Measurements from ENCODE around the gene HSFX3. TPM values are rescaled to one million over a fixed set of nuclear protein-coding genes. Genes with fewer than 3 reads are reported as not detected.

Gene HSFX3
- total RNA-seq, 1 experiment from 2014 or later, result not detected

DNA sequence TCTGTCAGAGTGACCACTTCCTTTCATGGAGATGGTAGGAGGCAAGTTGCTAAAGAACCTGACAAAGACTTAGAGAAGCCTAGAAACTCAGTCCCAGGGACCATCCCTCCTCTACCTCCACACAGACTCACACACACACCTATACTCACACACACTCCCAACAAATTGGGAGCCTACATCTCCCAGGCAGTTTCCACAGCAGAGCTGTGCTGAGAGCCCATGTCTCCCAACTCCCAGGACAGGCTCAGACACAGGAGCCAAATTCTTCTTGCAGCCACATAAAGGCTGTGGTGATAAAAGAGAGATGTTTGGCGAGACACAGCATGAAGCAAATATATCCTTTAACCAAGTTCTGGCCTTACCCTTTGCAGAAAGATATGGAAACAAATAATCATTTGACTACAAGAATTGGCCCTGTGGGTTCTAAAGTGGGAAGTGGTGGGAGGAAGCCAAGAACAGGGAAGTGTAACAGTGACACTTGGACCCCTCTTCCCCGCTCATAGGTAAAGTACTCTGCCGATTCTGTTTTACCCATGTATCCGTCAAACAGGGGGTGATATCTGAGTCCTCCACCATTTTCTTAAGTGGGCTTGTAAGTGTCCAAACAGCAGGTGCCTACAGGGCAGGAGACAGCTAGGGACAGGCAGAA lies 33.6 kb downstream of the HSFX3 start:
- H3K27ac ChIP-seq, result no peak overlapping the region
- intact Hi-C loops (cut with micrococcal nuclease; ENCODE audit: unreplicated experiment), result loop anchor here (10.0 kb wide), 1 partner anchor 1169 kb away; no protein-coding TSS in a partner anchor
- no peaks in the 10 kb centered on the region for H3K9me2 ChIP-seq (ENCODE audit: insufficient read depth)
- H3K4me3 ChIP-seq, result no peak overlapping the region
- TF ChIP-seq, protein P1, sequence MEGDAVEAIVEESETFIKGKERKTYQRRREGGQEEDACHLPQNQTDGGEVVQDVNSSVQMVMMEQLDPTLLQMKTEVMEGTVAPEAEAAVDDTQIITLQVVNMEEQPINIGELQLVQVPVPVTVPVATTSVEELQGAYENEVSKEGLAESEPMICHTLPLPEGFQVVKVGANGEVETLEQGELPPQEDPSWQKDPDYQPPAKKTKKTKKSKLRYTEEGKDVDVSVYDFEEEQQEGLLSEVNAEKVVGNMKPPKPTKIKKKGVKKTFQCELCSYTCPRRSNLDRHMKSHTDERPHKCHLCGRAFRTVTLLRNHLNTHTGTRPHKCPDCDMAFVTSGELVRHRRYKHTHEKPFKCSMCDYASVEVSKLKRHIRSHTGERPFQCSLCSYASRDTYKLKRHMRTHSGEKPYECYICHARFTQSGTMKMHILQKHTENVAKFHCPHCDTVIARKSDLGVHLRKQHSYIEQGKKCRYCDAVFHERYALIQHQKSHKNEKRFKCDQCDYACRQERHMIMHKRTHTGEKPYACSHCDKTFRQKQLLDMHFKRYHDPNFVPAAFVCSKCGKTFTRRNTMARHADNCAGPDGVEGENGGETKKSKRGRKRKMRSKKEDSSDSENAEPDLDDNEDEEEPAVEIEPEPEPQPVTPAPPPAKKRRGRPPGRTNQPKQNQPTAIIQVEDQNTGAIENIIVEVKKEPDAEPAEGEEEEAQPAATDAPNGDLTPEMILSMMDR (conservative IDR thresholded peaks at IDR 0.05), result no peak
- no peak for TF ChIP-seq EZH2 (IDR thresholded peaks at IDR 0.05; ENCODE audit: low read depth)
- ChIA-PET POLR2A (ENCODE audit: unreplicated experiment) (no interaction called here), CTCF (no interaction called here)
- no peak overlapping the region for H2AFZ ChIP-seq
- peaks cover 30% of the 10 kb centered on the region for H3K4me1 ChIP-seq (replicated peaks; ENCODE audit: insufficient read depth)
- BruUV-seq (replicated peaks), result no TSS peak
- H3K4me2 ChIP-seq, result no peak overlapping the region
- H3K36me3 ChIP-seq (ENCODE audit: low read depth), result no peaks in the 10 kb centered on the region
- no peaks in the 10 kb centered on the region for H4K20me1 ChIP-seq (ENCODE audit: insufficient read depth)
- no peaks in the 10 kb centered on the region for H3K79me2 ChIP-seq (ENCODE audit: low read depth)
- H3K27me3 ChIP-seq (ENCODE audit: insufficient read depth, low read depth), result no peaks in the 10 kb centered on the region
- H3K9me3 ChIP-seq (ENCODE audit: insufficient read depth, low read depth), result no peaks in the 10 kb centered on the region
- no peak for DNase-seq
- H3F3A ChIP-seq (ENCODE audit: insufficient read depth, low read depth), result peaks cover 22% of the 10 kb centered on the region

DNA sequence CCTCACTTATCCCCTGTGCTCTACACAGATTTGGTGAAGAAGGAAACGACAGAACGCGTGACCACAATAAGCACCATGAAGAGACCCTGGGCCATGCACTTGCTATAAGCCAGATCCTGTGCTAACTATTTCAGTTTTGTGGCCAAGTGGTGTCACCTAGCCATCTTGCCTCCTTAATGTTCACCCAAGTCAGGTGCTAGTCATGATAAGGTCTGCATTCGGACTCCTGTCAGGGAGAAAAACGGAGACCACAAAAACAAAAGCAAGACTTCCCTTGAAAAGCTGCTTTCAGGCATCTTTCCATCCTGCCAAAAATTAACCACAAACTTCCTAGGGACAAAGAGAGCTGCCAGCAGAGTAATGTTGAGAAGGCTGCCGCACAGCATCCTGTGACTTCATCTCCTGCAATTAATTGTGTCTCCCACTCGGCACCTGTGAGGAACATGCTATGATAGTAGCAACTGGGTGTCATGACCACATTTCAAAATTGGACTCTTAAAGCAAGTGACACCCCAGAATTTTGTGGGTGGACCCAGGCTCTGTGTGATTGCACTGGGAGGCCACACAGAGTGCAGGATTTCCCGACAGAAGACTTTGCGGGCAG lies 35.8 kb downstream of the HSFX3 start:
- intact Hi-C loops (cut with micrococcal nuclease; ENCODE audit: unreplicated experiment), result loop anchor here (10.0 kb wide), 1 partner anchor 1171 kb away; no protein-coding TSS in a partner anchor
- H3K4me2 ChIP-seq, result no peak overlapping the region
- H3K27me3 ChIP-seq (ENCODE audit: insufficient read depth, low read depth), result no peaks in the 10 kb centered on the region
- H3F3A ChIP-seq (ENCODE audit: insufficient read depth, low read depth), result peaks cover 31% of the 10 kb centered on the region
- ChIA-PET CTCF (interaction anchor here (0.5 to 0.6 kb wide), 2 partner anchors 10 to 636 kb away, joined by 3 to 23 read pairs; no protein-coding TSS in a partner anchor), POLR2A (ENCODE audit: unreplicated experiment) (no interaction called here)
- peaks cover 48% of the 10 kb centered on the region for H3K4me1 ChIP-seq (replicated peaks; ENCODE audit: insufficient read depth)
- no peaks in the 10 kb centered on the region for H3K36me3 ChIP-seq (ENCODE audit: low read depth)
- no peaks in the 10 kb centered on the region for H3K9me3 ChIP-seq (ENCODE audit: insufficient read depth, low read depth)
- H3K9me2 ChIP-seq (ENCODE audit: insufficient read depth), result no peaks in the 10 kb centered on the region
- DNase-seq, result no peak
- no peaks in the 10 kb centered on the region for H3K79me2 ChIP-seq (ENCODE audit: low read depth)
- H3K4me3 ChIP-seq, result no peak overlapping the region
- H4K20me1 ChIP-seq (ENCODE audit: insufficient read depth), result no peaks in the 10 kb centered on the region
- H2AFZ ChIP-seq, result no peak overlapping the region
- no peak overlapping the region for H3K27ac ChIP-seq
- no TSS peak for BruUV-seq (replicated peaks)
- TF ChIP-seq, protein P1 (conservative IDR thresholded peaks at IDR 0.05), result no peak

DNA sequence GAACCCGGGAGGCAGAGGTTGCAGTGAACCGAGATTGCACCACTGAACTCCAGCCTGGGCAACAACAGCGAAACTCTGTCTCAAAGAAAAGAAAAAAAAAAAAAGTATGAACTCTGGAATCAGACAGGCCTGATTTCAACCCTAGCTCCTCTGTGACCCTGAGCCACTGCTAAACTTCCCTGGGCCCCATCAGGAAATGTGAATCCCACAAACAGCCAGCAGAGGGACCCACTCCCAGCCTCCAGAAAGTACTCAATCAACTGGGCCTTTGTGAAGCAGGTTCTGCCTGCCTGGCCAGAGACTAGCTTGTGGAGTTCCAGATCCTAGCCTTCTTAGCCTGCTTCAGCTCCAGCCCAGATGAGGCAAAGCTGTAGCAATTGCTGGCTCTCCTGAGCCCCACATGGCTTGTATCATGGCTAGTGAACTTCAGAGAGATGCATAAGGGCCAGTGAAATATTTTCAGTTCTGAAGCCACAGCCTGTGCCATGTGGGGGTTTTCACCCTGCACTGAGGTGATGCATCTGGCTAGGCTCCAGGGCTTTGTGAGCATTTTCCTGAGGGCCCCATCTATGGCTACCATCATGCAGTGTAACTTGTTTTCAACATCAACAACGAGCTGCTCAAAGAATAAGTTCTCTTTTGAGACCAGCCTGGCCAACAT lies 37.4 kb downstream of the HSFX3 start:
- Histone ChIP-seq H4K20me1 (ENCODE audit: insufficient read depth) (no peaks in the 10 kb centered on the region), H3K4me3 (no peak overlapping the region; the same call in 1 of the 2 replicates), H3K4me2 (peak overlapping the region; percentile 65), H3K9me3 (ENCODE audit: insufficient read depth, low read depth) (no peaks in the 10 kb centered on the region), H2AFZ (no peak overlapping the region), H3K79me2 (ENCODE audit: low read depth) (no peaks in the 10 kb centered on the region), H3K36me3 (ENCODE audit: low read depth) (no peaks in the 10 kb centered on the region), H3K27ac (peak overlapping the region; percentile 85), H3K27me3 (ENCODE audit: insufficient read depth, low read depth) (no peaks in the 10 kb centered on the region), H3K4me1 (replicated peaks; ENCODE audit: insufficient read depth) (peaks cover 44% of the 10 kb centered on the region), H3F3A (ENCODE audit: insufficient read depth, low read depth) (peaks cover 31% of the 10 kb centered on the region), H3K9me2 (ENCODE audit: insufficient read depth) (no peaks in the 10 kb centered on the region)
- BruUV-seq (replicated peaks), result no TSS peak
- no peak for TF ChIP-seq EZH2 (IDR thresholded peaks at IDR 0.05; ENCODE audit: low read depth)
- TF ChIP-seq, protein P1 (conservative IDR thresholded peaks at IDR 0.05), result peak; percentile 84
- ChIA-PET POLR2A (ENCODE audit: unreplicated experiment) (interaction anchor here (0.7 to 1.0 kb wide), 2 partner anchors 21 to 28 kb away, joined by 5 to 9 read pairs; no protein-coding TSS in a partner anchor), CTCF (interaction anchor here (0.7 to 1.3 kb wide), 5 partner anchors 15 to 1456 kb away, joined by 4 to 13 read pairs (median 5); partner anchors contain the start of gene EOLA1)
- DNase-seq, result peak; percentile 71 to 81
- intact Hi-C loops (cut with micrococcal nuclease; ENCODE audit: unreplicated experiment), result loop anchor here (10.0 kb wide), 1 partner anchor 1172 kb away; no protein-coding TSS in a partner anchor

Data from PC-9 (cell line).